GM10266 (cell line): Measurements from ENCODE around the gene RAB11FIP4.

Experiments used
- DNase-seq: peaks from one replicate; pipeline ENCODE4 v3.0.0; 2012; ENCODE audit errors: extremely low spot score
- TF ChIP-seq, protein P1 (sequence below): IDR thresholded peaks from 2 replicates; pipeline ENCODE4 v1.5.1; 2012; ENCODE audit warnings: mild to moderate bottlenecking, low read depth; ENCODE audit not compliant: control insufficient read depth, insufficient read depth; ENCODE audit errors: missing control alignments

Gene RAB11FIP4

GRCh38 chr17:31583772-31584356 is 192.4 kb downstream of the RAB11FIP4 start:
- TF ChIP-seq, protein P1, sequence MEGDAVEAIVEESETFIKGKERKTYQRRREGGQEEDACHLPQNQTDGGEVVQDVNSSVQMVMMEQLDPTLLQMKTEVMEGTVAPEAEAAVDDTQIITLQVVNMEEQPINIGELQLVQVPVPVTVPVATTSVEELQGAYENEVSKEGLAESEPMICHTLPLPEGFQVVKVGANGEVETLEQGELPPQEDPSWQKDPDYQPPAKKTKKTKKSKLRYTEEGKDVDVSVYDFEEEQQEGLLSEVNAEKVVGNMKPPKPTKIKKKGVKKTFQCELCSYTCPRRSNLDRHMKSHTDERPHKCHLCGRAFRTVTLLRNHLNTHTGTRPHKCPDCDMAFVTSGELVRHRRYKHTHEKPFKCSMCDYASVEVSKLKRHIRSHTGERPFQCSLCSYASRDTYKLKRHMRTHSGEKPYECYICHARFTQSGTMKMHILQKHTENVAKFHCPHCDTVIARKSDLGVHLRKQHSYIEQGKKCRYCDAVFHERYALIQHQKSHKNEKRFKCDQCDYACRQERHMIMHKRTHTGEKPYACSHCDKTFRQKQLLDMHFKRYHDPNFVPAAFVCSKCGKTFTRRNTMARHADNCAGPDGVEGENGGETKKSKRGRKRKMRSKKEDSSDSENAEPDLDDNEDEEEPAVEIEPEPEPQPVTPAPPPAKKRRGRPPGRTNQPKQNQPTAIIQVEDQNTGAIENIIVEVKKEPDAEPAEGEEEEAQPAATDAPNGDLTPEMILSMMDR: no peak
- DNase-seq: no peak

- TF ChIP-seq, protein P1: no peak
- no peak for DNase-seq
Observed at GRCh38 chr17:31584438-31585279, 193.2 kb downstream of the RAB11FIP4 start.

GRCh38 chr17:31585280-31585630 is 193.8 kb downstream of the RAB11FIP4 start:
- TF ChIP-seq, protein P1: no peak
- DNase-seq: no peak

- TF ChIP-seq, protein P1: no peak
- no peak for DNase-seq
Observed at GRCh38 chr17:31586946-31587345, 195.5 kb downstream of the RAB11FIP4 start.

GRCh38 chr17:31587462-31587861 is 196.0 kb downstream of the RAB11FIP4 start:
- no peak for DNase-seq

More at GRCh38 chr17:31587462-31587861, 196.0 kb downstream of the RAB11FIP4 start:
- TF ChIP-seq, protein P1: no peak
